ENCODE results near the gene WASF2.
"Not testable (repeated sequence)": the region's sequence is repeated elsewhere in the genome, so short reads cannot be mapped to it uniquely, and the experiment has no call there.

WASF2 gene

DNA sequence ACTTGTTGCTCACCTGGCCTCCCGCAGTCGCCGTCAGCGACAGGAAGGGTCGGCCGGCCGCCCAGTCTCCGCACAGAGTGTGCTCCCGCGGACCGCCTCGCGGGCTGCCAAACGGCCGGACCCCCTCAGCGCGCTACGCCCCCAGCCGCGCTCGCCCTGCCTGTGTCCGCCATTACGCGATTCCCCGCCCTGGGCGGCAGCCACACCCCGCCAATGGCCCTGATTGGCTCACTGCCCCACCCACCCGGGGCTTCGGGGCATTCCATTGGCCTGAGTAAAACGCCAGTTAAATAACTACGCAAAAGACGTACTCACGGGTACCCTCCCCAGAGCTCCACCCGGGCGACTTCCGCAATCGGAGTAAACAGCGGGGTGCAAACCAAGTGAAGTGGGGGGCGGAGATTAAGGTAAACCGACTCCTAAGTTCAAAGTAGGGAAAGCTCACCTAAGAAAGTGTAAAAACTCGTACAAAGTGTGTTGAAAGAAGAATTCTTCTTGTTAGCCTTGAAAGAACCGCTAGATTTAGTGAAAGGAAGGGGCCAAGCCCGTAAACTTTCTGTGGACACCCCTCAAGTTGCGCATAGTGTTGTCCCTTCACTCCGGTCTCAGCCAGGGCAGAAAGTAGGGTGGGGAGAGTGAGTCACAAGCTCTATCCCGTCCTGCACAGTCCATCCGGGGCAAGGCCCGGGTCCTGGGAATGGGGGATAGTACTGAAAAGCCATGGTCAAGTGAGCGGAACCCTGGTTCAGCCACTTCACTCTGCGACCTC lies at the start of gene WASF2:
WASF2 (minus strand) TSS at position 195 of the 769 bp plus-strand sequence. CDS start 61,277 bp downstream, outside the sequence.
- DNase-seq (ENCODE audit: low spot score): peak; percentile 99

- DNase-seq (ENCODE audit: low spot score): no peak
These were observed 48.8 kb upstream of the WASF2 start for GRCh38 chr1:27538793-27539192.

GRCh38 chr1:27538305-27538676 lies 48.3 kb upstream of the WASF2 start:
- not testable (repeated sequence) for DNase-seq (ENCODE audit: low spot score)

- DNase-seq (ENCODE audit: low spot score): no peak
These were observed 46.8 kb upstream of the WASF2 start for GRCh38 chr1:27536767-27537166.

GRCh38 chr1:27536010-27536757 lies 46.2 kb upstream of the WASF2 start:
- no peak for DNase-seq (ENCODE audit: low spot score)

DNA sequence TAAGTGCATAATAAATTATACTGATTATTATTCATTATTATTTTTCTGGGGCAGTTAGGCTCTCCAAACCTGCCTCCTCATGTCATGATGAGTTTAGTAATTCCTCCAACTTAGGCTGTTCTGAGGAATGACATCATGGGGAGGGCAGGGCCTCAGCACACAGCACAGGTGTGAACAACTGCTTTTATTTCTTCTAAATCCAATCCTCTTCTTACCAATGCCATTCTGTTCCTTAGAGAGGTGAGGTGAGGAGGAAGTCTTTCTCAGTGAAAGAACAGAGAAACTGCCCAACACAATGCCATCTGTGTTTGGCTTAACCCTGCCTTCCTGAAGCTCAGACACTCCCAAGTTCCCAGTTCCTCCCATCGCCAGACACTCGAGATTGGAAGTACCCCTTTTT lies 45.4 kb upstream of the WASF2 start:
- no peak for DNase-seq (ENCODE audit: low spot score)

GRCh38 chr1:27531959-27532685 lies 42.2 kb upstream of the WASF2 start:
- DNase-seq (ENCODE audit: low spot score): no peak

GRCh38 chr1:27530192-27530591 lies 40.2 kb upstream of the WASF2 start:
- no peak for DNase-seq (ENCODE audit: low spot score)

DNA sequence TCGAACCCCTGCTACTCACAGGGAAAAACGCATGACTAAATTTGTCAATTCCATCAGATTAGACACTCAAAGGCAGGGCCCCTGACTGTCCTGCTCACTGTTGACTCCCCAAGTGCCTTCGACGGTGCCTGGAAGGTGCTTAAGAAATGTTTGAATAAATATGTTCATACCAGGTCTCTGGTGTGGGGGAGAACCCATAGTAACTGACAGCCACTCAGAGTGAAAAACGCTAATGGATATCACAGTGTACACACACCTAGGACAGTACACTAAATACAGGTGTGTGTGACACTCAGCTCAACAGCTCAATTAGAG lies 39.7 kb upstream of the WASF2 start:
- no peak for DNase-seq (ENCODE audit: low spot score)

DNA sequence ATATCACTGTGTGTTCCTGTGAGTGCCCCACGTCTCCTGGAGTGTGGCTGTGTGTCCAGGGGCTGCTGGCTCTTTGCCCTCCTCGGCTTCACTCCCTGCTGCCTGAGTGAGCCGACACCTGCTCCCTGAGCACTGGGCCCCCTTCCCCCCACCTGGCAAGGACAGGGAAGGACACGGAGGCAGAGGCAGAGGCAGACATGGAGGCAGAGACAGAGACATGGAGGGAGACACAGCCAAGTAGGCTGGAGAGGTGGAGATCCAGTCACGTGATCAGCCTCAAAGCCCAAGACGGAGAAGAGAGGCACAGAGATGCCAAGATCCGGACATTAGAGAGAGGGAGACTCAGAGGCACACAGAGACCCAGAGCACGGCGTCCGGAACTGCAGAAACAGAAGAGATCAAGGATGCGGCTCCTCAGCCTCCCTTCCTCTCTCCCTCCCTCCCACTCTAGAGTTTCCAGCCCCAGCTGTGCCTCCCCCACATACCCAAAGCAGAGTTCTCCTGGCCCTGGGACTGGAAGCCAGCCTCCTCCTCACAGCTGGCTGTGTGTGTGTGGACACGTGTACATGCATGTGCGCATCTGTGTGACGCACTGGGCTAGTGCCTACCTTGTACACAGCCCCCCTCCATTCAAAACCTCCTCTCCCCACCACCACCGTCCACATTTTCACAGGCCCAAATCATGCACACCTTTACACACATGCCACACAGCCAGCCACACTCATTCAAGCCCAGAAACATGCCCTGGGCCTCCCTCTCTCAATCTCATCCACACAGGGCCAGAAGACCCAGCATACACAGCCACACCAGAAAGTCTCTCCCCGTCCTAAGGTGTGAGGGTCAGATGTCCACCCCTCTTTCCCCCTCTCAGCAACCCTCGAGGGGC lies 39.1 kb upstream of the WASF2 start:
- DNase-seq (ENCODE audit: low spot score): no peak

- peak; percentile 67 for DNase-seq (ENCODE audit: low spot score)
These were observed 38.2 kb upstream of the WASF2 start for GRCh38 chr1:27527890-27528817.

DNA sequence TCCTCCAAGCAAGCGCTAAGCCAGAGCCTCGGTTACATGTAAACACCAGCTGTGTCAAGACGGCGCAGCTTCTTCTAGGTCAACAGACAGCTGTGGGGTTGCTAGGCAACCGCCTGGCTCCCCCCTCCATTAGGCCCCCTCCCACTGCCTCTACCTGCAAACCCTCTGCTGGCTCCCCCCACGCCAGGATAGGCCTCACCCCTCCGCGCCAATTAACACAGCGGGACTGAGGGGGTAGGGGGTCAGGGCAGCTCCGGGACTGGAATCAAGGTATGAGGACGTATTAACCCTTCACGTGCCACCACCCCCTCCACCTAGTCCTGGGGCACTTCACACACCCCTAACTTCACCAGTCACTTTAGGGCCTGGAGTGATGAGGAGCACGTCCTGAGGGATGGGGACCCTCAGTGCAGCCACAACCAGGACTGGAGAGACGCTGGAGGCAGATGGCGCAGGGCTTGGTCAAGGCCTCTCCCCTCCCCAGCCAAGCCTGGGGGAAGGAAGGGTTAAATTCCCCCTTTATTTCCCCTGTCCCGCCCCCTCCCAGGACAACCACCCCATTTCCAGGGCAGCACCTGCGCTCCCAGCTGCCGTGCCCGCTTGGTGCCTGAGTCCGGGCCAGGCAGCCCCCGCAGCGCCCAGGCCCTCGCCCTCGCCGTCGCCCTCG lies 37.4 kb upstream of the WASF2 start:
- no peak for DNase-seq (ENCODE audit: low spot score)

- DNase-seq (ENCODE audit: low spot score): peak; percentile 29
These were observed 36.7 kb upstream of the WASF2 start for GRCh38 chr1:27526569-27527222.

DNA sequence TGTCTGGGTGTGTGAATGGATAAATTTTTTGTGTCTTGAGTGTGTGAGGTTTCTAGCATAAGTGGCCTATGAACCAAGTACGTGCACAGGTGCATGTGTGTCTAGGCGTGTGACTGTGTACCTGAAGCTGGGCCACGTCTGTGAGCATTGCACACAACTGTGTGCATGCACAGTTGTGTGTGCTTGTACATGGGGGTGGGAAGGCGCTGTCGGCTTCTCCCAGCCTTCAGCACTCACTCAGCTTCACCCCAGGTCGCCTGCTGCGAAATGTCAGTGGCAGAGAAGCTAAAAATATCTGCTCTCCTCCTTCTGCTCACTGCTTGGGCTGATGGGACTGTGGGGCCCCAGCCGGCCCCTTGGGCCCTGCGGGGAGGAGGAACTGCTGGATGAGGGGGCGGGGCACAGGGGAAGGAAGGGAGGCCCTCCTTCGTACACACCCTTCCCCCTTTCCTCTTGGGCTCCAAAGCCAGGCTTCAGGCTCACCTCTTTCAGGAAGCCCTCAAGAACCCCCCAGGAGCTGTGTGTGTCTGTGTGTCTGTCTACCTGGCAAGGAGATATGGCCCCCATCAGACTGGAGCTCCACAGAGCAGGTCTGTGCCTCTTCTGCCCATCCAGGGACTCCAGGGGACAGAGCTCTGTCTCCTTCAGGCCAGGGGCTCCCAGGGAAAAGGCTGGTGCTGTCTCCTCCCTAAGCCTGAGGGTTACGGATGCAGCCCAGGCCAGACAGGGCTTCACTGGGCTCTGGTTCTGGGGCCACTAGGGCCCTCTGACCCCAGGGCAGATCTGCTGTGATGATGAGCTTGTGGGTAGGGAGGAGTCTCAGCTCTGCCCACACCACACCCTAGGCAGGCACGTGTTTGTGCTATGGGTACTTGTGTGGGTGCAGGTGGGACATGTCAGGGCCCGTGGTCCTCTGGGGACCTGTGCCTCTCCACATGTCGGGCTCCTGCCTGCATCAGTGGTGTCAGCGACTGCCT lies 35.6 kb upstream of the WASF2 start:
- DNase-seq (ENCODE audit: low spot score): peak; percentile 75

- DNase-seq (ENCODE audit: low spot score): no peak
These were observed 33.5 kb upstream of the WASF2 start for GRCh38 chr1:27523337-27524020.

DNA sequence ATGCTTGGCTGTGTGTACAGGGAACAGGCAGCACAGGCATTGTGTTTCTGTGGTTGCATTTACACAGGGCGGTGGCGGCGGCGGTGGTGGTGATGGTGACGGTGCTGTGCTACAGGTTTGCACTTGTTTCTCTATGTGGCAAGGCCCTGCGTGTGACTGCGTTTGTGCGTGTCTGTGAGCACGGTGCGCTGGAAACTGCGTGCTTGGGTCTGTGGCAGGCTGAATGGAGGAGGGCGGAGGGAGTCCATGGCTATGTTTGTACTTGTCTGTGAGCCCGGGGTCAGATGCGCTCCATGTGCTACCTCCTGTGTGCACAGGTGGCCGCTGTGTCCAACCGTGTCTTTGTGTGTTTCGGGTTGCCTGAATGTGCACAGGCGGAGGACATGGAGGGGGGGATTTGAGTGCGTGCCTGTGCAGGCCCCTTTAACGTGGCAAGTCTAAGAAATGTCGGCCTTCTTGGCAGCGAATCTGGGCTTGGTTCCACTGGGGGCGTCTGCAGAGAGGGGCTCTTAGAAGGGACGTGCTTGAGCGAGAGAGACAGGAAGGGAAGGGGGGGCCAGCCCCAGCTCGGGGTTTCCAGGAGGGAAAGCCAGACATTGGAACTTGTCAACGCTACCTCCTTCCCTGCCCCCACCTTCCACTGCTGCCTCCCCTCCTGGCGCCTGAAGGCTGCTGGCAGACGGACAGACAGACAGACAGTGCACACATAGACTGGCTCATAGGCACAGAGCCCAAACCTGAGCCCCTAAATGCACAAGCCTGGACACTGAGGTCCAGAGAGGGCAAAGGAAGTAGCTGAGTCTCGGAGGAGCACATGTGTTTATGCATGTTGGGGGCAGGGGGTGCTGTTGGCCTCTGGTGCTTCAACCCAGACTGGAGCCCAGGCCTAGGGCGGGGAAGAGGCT lies 32.7 kb upstream of the WASF2 start:
- peak; percentile 56 for DNase-seq (ENCODE audit: low spot score)
